ENCODE measurements around the gene TPD52L1. TPM values are rescaled to one million over a fixed set of nuclear protein-coding genes. Genes with fewer than 3 reads are reported as not detected.

TPD52L1 gene
- total RNA-seq, 1 experiment from 2014 or later = 12.4 TPM

DNA sequence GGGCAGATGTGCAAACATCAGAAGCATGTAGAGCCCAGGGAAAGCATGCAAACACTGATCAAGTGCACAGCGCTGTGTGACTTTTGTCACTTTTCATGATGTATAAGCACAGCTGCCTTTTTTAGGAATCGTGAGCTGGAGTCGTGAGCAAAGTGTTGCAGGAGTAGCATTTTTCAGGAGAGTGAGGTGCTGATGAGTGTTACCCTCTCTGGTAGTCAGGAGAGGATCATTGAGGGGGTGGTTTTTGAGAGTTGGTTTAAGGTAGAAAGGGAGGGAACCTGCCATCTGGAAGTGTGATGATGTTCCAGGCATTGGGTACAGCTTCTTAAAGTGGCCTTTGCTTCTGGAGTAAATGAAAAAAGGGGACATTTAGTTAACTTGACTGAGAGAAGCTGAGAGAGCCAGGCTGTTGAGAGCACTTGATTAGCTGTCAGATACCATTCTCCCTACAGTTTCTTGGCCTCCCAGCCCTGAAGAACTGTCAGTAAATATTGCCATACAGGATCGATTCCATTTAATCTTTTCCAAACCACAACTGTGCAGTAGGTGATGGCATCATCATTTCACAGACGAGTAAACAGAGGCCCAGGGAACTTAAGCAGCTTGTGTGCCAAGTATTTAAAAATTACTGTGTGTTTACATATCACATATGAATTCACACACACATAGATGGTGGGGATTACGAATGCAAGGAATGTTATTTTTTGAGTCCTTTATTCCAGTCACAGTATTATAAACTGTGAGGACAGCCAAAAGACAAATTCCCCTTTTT lies 28.9 kb downstream of the TPD52L1 start (continued):
- no peak for TF ChIP-seq ZNF219 (CRISPR knock-in tag; IDR thresholded peaks at IDR 0.05; ENCODE audit: borderline replicate concordance)
- no peak for TF ChIP-seq ZNF232 (CRISPR knock-in tag; IDR thresholded peaks at IDR 0.05)
- no peak for TF ChIP-seq KAT7 (CRISPR knock-in tag; IDR thresholded peaks at IDR 0.05; ENCODE audit: borderline replicate concordance)
- TF ChIP-seq, protein P1, sequence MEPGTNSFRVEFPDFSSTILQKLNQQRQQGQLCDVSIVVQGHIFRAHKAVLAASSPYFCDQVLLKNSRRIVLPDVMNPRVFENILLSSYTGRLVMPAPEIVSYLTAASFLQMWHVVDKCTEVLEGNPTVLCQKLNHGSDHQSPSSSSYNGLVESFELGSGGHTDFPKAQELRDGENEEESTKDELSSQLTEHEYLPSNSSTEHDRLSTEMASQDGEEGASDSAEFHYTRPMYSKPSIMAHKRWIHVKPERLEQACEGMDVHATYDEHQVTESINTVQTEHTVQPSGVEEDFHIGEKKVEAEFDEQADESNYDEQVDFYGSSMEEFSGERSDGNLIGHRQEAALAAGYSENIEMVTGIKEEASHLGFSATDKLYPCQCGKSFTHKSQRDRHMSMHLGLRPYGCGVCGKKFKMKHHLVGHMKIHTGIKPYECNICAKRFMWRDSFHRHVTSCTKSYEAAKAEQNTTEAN (CRISPR knock-in tag; IDR thresholded peaks at IDR 0.05) = no peak
- TF ChIP-seq, protein P2, sequence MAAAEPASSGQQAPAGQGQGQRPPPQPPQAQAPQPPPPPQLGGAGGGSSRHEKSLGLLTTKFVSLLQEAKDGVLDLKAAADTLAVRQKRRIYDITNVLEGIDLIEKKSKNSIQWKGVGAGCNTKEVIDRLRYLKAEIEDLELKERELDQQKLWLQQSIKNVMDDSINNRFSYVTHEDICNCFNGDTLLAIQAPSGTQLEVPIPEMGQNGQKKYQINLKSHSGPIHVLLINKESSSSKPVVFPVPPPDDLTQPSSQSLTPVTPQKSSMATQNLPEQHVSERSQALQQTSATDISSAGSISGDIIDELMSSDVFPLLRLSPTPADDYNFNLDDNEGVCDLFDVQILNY (CRISPR knock-in tag; IDR thresholded peaks at IDR 0.05) = no peak
- no peak for TF ChIP-seq ZNF263 (CRISPR knock-in tag; IDR thresholded peaks at IDR 0.05; ENCODE audit: low read depth)

DNA sequence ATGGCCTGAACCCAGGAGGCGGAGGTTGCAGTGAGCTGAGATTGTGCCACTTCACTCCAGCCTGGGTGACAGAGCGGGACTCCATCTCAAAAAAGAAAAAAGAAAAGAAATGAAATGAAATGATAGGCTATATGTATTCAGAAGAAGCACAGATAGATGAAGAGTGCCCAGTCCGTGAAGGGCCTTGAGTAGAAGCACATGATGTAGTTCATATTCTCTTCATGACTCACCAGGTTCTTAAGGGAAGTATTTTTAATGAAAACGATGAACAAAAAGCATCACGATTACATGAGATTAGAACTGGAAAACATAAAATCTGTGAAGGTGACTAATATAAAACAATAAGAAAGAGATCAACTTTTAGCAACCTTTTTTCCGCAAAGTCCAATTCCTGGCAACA lies 29.8 kb downstream of the TPD52L1 start:
- POLR2A ChIA-PET = no interaction called here
- Mint-ChIP-seq H3K36me3 (no peaks in the 10 kb centered on the region), H3K4me3 (no peak overlapping the region), H3K9me3 (no peaks in the 10 kb centered on the region), H3K27me3 (ENCODE audit: low read depth) (no peaks in the 10 kb centered on the region; the same call in 1 of the 2 replicates), H3K4me1 (peaks cover 4% of the 10 kb centered on the region; the same call in 1 of the 2 replicates), H3K27ac (no peak overlapping the region)
- no peak for DNase-seq (ENCODE audit: low spot score)
- no peak for TF ChIP-seq NR2C2 (CRISPR knock-in tag; IDR thresholded peaks at IDR 0.05)
- ATAC-seq = no peak
- CTCF ChIA-PET = interaction anchor here (1.3 kb wide), 1 partner anchor 9 kb away, joined by 4 read pairs; no protein-coding TSS in a partner anchor

DNA sequence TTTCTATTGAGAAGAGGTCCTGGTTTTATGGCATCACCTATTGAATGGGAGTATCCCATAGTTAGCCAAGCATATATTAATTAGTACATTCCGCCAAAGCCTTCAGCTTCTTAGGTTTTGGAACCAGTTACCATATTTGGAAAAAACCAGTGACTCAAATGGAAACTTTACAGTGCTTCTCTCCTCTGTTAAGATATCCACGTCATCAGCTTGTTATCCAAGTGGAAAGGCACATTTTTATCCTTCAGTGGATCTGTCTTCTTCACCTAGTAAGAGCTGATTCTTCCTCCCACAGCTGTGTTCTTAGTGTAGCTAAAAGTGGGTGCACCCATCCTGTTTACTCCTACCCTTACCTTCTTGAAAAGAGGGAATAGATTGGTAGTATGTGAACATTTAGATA lies 34.5 kb downstream of the TPD52L1 start:
- ATAC-seq (no peak), DNase-seq (ENCODE audit: low spot score) (no peak)
- Mint-ChIP-seq H3K27ac (no peak overlapping the region), H3K4me1 (peaks cover 19% of the 10 kb centered on the region), H3K9me3 (no peaks in the 10 kb centered on the region), H3K36me3 (no peaks in the 10 kb centered on the region), H3K4me3 (no peak overlapping the region), H3K27me3 (ENCODE audit: low read depth) (no peaks in the 10 kb centered on the region; the same call in 1 of the 2 replicates)
- POLR2A ChIA-PET = no interaction called here
- TF ChIP-seq SMAD4 (CRISPR knock-in tag; IDR thresholded peaks at IDR 0.05) (no peak), NFYB (CRISPR knock-in tag; conservative IDR thresholded peaks at IDR 0.05; ENCODE audit: low read depth) (no peak), ZBTB21 (CRISPR knock-in tag; IDR thresholded peaks at IDR 0.05; ENCODE audit: borderline replicate concordance) (no peak), FOXJ3 (CRISPR knock-in tag; IDR thresholded peaks at IDR 0.05; ENCODE audit: borderline replicate concordance) (no peak), TP53 (CRISPR knock-in tag; IDR thresholded peaks at IDR 0.05) (no peak)
- TF ChIP-seq, protein P3, sequence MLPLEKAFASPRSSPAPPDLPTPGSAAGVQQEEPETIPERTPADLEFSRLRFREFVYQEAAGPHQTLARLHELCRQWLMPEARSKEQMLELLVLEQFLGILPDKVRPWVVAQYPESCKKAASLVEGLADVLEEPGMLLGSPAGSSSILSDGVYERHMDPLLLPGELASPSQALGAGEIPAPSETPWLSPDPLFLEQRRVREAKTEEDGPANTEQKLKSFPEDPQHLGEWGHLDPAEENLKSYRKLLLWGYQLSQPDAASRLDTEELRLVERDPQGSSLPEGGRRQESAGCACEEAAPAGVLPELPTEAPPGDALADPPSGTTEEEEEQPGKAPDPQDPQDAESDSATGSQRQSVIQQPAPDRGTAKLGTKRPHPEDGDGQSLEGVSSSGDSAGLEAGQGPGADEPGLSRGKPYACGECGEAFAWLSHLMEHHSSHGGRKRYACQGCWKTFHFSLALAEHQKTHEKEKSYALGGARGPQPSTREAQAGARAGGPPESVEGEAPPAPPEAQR (CRISPR knock-in tag; IDR thresholded peaks at IDR 0.05) = no peak
- TF ChIP-seq, protein P4, sequence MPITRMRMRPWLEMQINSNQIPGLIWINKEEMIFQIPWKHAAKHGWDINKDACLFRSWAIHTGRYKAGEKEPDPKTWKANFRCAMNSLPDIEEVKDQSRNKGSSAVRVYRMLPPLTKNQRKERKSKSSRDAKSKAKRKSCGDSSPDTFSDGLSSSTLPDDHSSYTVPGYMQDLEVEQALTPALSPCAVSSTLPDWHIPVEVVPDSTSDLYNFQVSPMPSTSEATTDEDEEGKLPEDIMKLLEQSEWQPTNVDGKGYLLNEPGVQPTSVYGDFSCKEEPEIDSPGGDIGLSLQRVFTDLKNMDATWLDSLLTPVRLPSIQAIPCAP (CRISPR knock-in tag; IDR thresholded peaks at IDR 0.05) = no peak
- TF ChIP-seq, protein P5, sequence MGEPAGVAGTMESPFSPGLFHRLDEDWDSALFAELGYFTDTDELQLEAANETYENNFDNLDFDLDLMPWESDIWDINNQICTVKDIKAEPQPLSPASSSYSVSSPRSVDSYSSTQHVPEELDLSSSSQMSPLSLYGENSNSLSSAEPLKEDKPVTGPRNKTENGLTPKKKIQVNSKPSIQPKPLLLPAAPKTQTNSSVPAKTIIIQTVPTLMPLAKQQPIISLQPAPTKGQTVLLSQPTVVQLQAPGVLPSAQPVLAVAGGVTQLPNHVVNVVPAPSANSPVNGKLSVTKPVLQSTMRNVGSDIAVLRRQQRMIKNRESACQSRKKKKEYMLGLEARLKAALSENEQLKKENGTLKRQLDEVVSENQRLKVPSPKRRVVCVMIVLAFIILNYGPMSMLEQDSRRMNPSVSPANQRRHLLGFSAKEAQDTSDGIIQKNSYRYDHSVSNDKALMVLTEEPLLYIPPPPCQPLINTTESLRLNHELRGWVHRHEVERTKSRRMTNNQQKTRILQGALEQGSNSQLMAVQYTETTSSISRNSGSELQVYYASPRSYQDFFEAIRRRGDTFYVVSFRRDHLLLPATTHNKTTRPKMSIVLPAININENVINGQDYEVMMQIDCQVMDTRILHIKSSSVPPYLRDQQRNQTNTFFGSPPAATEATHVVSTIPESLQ (CRISPR knock-in tag; IDR thresholded peaks at IDR 0.05) = no peak
- TF ChIP-seq, protein P6, sequence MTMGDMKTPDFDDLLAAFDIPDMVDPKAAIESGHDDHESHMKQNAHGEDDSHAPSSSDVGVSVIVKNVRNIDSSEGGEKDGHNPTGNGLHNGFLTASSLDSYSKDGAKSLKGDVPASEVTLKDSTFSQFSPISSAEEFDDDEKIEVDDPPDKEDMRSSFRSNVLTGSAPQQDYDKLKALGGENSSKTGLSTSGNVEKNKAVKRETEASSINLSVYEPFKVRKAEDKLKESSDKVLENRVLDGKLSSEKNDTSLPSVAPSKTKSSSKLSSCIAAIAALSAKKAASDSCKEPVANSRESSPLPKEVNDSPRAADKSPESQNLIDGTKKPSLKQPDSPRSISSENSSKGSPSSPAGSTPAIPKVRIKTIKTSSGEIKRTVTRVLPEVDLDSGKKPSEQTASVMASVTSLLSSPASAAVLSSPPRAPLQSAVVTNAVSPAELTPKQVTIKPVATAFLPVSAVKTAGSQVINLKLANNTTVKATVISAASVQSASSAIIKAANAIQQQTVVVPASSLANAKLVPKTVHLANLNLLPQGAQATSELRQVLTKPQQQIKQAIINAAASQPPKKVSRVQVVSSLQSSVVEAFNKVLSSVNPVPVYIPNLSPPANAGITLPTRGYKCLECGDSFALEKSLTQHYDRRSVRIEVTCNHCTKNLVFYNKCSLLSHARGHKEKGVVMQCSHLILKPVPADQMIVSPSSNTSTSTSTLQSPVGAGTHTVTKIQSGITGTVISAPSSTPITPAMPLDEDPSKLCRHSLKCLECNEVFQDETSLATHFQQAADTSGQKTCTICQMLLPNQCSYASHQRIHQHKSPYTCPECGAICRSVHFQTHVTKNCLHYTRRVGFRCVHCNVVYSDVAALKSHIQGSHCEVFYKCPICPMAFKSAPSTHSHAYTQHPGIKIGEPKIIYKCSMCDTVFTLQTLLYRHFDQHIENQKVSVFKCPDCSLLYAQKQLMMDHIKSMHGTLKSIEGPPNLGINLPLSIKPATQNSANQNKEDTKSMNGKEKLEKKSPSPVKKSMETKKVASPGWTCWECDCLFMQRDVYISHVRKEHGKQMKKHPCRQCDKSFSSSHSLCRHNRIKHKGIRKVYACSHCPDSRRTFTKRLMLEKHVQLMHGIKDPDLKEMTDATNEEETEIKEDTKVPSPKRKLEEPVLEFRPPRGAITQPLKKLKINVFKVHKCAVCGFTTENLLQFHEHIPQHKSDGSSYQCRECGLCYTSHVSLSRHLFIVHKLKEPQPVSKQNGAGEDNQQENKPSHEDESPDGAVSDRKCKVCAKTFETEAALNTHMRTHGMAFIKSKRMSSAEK (CRISPR knock-in tag; IDR thresholded peaks at IDR 0.05; ENCODE audit: borderline replicate concordance) = no peak
- CTCF ChIA-PET = no interaction called here

Measured in WTC11 (cell line).